ENCODE results near the gene SPC24. TPM values are rescaled to one million over a fixed set of nuclear protein-coding genes. Genes with fewer than 3 reads are reported as not detected.

The SPC24 gene
- total RNA-seq, 4 donors from 2014 or later = 1.8 to 21.8 (median 2.6) TPM

DNA sequence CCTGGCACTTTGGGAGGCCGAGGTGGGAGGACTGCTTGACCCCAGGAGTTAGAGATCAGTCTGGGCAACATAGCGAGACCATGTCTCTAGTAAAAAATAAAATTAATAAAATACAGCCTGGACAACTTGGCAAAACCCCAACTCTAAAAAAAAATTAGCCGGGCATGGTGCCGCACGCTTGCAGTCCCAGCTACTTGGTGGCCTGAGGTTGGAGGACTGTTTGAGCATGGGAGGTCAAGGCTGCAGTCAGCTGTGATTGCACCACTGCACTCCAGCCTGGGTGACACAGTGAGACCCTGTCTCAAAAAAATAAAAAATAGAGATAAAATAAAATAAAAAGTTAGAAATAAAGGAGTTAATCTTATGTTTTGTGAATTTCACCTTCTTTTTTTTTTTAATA lies 15.6 kb upstream of the SPC24 start:
- intact Hi-C loops (cut with DNase I; ENCODE audit: low total_unique reads) = no loop called here
- DNase-seq = no peak
- no peak overlapping the region for H3K4me3 ChIP-seq
- H3K36me3 ChIP-seq = no peaks in the 10 kb centered on the region
- TF ChIP-seq, protein P1, sequence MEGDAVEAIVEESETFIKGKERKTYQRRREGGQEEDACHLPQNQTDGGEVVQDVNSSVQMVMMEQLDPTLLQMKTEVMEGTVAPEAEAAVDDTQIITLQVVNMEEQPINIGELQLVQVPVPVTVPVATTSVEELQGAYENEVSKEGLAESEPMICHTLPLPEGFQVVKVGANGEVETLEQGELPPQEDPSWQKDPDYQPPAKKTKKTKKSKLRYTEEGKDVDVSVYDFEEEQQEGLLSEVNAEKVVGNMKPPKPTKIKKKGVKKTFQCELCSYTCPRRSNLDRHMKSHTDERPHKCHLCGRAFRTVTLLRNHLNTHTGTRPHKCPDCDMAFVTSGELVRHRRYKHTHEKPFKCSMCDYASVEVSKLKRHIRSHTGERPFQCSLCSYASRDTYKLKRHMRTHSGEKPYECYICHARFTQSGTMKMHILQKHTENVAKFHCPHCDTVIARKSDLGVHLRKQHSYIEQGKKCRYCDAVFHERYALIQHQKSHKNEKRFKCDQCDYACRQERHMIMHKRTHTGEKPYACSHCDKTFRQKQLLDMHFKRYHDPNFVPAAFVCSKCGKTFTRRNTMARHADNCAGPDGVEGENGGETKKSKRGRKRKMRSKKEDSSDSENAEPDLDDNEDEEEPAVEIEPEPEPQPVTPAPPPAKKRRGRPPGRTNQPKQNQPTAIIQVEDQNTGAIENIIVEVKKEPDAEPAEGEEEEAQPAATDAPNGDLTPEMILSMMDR (IDR thresholded peaks at IDR 0.05) = no peak
- TF ChIP-seq POLR2A (IDR thresholded peaks at IDR 0.05) = no peak
- peak overlapping the region; percentile 93 to 96 for H3K27ac ChIP-seq
- H3K4me1 ChIP-seq = peaks cover 10 to 27% of the 10 kb centered on the region in 2 donors
- no peaks in the 10 kb centered on the region for H3K9me3 ChIP-seq
- H3K27me3 ChIP-seq = no peaks in the 10 kb centered on the region

GRCh38 chr19:11169896-11170678 lies 14.5 kb upstream of the SPC24 start:
- Histone ChIP-seq H3K27ac (peak overlapping the region; percentile 93 to 96), H3K9me3 (no peaks in the 10 kb centered on the region), H3K4me1 (peaks cover 17 to 36% of the 10 kb centered on the region in 2 donors), H3K4me3 (no peak overlapping the region), H3K36me3 (no peaks in the 10 kb centered on the region), H3K27me3 (no peaks in the 10 kb centered on the region)
- TF ChIP-seq, protein P1 (IDR thresholded peaks at IDR 0.05) = no peak
- TF ChIP-seq POLR2A (IDR thresholded peaks at IDR 0.05) = no peak
- DNase-seq = peak; percentile 79 to 81
- intact Hi-C loops (cut with DNase I; ENCODE audit: low total_unique reads) = no loop called here

DNA sequence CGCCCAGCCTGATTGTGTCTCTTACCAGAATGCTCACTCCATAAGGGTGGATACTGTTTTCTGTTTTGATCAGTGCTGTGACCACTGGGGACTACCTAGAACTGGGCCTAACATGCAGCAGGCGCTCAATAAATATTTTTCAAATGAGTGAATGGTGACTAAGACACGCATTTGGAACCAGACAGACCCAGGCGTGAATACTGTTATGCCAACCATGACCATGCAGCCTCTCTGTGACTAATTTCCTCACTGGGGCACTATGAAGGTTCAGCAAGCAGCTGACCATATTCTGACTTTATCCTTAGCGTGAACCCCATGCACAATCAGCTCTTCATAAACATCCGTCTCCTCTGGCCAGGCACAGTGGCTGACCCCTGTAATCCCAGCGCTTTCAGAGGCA lies 13.0 kb upstream of the SPC24 start:
- Histone ChIP-seq H3K36me3 (no peaks in the 10 kb centered on the region), H3K4me1 (peaks cover 28 to 45% of the 10 kb centered on the region in 2 donors), H3K9me3 (no peaks in the 10 kb centered on the region), H3K4me3 (no peak overlapping the region), H3K27me3 (no peaks in the 10 kb centered on the region), H3K27ac (peak overlapping the region; percentile 93 to 96)
- intact Hi-C loops (cut with DNase I; ENCODE audit: low total_unique reads) = no loop called here
- no peak for DNase-seq
- TF ChIP-seq POLR2A (IDR thresholded peaks at IDR 0.05) = no peak
- TF ChIP-seq, protein P1 (IDR thresholded peaks at IDR 0.05) = no peak

DNA sequence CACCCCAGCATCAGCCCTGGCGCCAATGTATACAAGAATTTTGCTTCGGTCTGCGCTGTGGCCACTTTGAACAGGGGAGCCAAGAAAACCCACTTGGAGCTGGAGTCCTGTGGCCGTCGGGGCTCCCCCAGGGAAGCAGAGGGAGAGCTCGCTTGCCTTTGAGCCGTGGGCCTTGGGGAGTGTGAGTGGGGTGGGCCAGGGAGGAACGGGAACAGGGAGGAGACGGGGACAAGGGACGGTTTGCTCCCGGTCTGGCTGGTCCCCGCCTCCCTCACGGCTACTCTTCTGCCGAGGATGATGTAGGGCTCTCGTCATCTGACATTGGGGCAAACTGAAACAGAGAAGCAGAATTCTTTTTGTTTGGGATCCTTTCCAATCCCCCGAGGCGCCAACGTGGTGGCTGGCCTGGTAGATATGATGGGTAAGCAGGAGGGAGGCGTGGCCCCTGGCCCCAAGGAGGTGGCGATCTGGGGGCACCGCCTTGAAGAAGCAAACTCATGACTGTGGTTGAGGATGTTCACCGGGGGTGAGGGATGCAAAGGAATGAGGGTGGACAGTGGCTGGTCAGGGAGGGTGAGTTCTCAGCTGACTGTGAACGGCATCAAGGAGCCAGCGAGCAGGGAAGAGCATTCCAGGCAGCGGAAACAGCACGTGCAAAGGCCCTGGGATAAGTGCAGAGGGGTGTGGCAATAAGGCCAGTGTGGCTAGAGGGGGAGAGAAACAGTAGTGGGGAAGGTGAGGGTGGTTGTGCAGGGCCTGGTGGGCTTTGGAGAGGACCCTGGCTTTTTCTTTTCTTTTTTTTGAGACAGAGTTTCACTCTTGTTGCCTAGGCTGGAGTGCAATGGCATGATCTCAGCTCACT lies 10.9 kb upstream of the SPC24 start:
- no peaks in the 10 kb centered on the region for H3K9me3 ChIP-seq
- TF ChIP-seq, protein P1 (IDR thresholded peaks at IDR 0.05) = no peak
- TF ChIP-seq POLR2A (IDR thresholded peaks at IDR 0.05) = no peak
- intact Hi-C loops (cut with DNase I; ENCODE audit: low total_unique reads) = no loop called here
- no peaks in the 10 kb centered on the region for H3K27me3 ChIP-seq
- peak overlapping the region; percentile 93 to 96 for H3K27ac ChIP-seq
- DNase-seq = peak; percentile 61 to 62
- no peak overlapping the region for H3K4me3 ChIP-seq
- no peaks in the 10 kb centered on the region for H3K36me3 ChIP-seq
- peaks cover 28 to 45% of the 10 kb centered on the region in 2 donors for H3K4me1 ChIP-seq
